Measurements from ENCODE around the gene VPS16.
A peak's percentile ranks its signal among the peaks of the same experiment; 100 is the strongest.

Gene VPS16

DNA sequence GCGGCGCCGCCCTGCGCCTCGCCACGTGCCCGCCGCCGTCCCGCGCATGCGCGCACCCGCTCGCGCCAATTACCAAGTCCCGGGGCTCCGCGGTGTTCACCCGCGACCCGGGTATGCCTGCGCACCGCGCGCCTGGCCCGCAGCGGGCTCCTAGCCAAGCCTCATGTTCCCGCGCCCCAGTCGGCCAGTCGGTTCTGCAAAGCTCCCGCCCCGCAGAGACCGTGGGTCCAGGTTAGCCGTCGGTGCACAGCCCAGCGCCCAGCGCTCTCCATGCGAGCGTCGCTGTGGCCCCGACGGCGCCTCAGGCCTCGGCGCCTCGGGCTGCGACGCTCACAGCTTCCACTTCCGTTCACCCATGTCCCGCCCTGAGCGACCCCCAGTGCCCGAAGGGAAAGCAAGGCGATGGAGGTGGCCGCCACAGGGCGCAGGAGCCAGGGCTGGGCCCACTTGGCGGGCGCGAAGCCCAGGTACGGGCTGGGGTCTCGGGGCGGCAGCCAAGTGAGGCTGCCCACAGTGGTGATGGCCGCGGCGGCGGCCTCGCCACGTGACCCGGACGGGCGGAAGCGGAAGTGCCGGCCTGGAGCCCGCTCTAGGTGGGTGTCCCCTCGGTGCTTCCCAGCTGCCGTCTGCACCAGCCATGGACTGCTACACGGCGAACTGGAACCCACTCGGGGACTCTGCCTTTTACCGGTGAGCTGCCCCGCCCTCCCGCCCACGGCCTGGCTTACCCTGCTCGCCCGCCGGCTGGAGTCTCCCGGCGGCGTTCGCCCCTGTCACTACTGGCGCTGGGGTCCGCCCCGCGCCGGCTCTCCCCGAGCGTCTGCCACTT lies at the start of gene VPS16, which contains the start of gene PCED1A:
VPS16 (plus strand) TSS at position 608 of the 829 bp plus-strand sequence; CDS start at position 638, 30 bp downstream.
PCED1A (minus strand) TSS at position 518 of the 829 bp plus-strand sequence. CDS start 743 bp downstream, outside the sequence.
- H3K27ac ChIP-seq = peak within 1 kb of the TSS; percentile 54
- no peak for DNase-seq (ENCODE audit: low read depth, low spot score)

DNA sequence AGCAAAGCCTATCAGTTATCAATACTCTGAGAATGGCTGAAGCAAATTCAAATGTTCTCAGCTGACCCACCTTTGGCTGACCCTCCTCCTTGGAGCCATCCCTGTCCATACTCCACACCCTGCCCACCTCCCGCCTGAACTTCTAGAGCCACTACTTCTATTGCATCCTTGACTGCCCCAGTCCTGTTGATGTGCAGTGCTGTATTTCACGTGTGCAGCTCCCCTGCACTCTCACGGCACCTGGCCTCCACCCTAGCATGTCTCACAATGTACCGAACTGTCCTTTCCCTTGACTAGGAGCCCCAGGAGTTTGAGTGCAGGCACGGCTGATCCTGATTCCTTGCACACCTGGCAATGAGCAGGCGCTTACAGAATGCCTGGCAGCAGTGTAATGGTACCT lies 47.1 kb upstream of the VPS16 start:
- DNase-seq (ENCODE audit: low read depth, low spot score) = no peak
- no peak overlapping the region for H3K27ac ChIP-seq

DNA sequence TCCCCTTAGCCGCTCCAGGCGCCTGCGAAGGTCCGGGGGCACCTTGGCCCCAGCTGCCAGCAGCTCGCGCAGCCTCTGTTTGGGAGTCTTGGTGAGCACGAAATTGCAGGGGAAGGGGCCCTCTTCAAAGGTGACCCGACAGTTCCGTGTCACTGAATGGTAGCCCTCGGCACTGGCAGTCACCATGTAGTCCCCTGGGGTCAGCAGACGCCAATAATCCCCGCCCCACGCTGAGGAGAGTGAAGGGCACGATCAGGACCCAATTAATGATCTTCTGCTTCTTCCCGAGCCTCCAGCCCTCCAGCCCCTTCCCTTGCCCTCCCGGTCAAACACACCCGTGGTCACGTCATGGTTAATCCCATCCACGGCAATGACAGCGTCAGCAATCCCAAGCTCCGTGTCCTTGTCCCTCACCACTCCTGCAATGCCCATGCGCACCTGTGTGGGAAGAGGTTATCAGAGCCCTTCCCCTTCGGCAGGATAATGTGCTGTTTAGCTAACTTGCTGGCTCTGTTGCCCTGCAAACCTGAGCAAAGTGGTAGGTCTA lies 46.3 kb upstream of the VPS16 start:
- no peak overlapping the region for H3K27ac ChIP-seq
- no peak for DNase-seq (ENCODE audit: low read depth, low spot score)

DNA sequence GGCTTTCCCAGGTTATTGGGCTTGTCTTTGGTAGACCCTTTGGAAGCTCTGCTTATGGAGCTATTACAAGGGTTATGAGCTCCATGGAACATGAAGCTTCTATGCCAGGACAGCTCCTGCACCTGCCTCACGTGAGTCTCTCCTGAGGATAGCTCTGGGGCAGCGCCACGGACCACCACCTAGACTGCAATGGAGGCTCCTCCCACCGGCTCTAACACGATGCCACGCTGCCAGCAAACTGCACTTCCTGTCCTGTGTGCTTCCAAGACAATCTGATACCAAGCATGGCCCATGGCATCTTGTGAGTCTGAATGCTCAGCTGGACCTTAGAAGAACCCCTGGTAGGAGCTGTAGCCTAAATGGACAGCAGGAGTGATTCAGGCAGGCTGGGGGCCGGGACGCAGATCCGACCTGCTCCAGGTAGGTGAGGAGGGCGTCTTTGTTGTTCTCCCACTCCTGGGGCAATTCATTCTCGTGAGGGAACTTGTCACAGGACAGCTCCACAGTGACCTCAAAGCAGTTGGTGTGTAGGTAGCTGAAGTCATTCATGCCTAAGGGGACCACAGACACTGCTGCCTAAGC lies 45.6 kb upstream of the VPS16 start:
- DNase-seq (ENCODE audit: low read depth, low spot score) = no peak
- no peak overlapping the region for H3K27ac ChIP-seq

DNA sequence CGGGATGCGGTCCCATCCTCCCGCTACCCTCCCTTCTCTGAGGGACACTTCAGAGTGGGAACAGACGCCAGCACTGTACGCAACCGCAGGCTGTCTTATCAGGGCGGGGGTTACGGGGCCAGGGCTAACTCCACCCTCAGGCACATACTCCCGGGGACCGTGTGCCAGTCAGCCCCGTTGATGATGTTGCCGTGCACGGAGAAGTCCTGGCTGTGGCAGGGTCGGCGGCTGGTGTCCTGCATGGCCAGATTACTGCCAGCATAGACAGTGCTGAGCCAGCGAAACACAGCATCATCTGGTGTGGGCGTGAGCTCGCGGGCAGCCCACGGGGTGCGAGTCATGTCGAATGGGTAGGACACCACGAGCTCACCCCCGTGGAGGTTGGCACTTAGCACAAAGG lies 45.1 kb upstream of the VPS16 start:
- no peak for DNase-seq (ENCODE audit: low read depth, low spot score)
- H3K27ac ChIP-seq = no peak overlapping the region

DNA sequence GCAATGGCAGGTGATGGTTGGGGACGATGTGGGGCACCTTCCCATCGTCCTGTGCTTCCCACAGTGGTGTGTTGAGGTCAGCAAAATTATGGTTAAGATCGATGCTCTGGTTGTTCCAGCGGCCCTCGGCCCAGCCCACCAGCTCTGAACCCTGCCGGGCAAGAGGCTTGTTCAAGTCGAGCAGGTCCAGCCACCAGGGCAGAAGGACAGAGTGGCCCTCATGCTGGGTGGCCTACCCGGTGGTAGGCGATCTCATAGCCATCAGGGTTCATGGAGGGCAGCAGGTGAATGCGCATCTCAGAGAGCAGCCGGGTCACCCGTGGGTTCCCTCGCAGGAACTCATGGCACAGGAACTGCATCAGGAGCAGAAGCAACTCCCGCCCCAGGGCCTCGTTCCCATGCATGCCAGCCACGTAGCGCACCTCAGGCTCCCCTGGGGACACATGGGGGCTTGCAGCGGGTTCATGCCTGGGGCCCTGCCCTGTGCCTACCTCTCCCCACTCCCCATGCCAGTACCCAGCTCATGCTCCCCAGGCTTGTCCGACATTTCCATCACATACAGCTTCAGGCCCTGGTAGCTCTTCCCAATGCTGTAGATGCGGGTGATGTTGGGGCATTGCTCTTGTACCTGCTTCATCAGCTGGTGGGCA lies 44.4 kb upstream of the VPS16 start:
- no peak for DNase-seq (ENCODE audit: low read depth, low spot score)
- H3K27ac ChIP-seq = no peak overlapping the region

DNA sequence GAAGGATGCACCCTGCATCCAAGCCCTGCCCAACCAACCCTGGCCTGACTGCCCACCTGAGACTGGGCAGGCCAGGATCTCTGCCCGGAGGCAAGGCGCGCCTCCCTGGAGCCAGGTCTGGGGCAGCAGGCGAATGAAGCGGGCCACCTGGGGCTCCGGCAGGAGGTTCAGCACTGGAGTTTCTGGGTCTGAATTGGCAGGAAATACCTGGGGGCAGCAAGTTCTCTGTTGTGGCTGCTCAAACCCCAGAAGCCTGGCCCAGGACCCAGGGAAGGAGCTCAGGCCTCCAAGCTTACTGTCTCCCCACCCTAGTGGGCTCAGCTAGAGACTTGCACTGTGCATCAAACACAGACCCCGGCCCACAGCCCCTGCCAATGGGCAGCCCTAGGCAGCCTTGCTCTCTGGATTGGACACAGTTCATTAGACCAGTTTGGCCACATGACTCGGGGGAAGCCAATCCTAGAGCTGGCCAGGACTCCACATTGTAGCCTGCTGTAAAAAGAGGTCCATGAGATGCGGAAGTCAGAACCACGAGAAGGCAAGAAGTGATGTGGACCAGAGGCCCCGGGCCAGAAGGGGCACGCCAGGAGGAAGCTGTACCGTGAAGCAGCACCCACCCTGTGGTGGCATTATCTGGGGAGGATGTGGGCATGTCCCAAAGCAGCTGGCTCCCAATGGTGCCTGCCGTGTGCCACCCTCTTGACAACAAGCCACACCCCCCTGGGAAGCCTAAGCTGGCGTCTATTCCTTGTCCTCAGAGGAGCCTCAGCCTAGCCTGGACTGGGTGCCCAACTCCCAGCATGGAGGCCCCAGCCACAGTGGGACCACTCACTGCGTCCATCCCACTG lies 43.2 kb upstream of the VPS16 start:
- H3K27ac ChIP-seq = no peak overlapping the region
- no peak for DNase-seq (ENCODE audit: low read depth, low spot score)

DNA sequence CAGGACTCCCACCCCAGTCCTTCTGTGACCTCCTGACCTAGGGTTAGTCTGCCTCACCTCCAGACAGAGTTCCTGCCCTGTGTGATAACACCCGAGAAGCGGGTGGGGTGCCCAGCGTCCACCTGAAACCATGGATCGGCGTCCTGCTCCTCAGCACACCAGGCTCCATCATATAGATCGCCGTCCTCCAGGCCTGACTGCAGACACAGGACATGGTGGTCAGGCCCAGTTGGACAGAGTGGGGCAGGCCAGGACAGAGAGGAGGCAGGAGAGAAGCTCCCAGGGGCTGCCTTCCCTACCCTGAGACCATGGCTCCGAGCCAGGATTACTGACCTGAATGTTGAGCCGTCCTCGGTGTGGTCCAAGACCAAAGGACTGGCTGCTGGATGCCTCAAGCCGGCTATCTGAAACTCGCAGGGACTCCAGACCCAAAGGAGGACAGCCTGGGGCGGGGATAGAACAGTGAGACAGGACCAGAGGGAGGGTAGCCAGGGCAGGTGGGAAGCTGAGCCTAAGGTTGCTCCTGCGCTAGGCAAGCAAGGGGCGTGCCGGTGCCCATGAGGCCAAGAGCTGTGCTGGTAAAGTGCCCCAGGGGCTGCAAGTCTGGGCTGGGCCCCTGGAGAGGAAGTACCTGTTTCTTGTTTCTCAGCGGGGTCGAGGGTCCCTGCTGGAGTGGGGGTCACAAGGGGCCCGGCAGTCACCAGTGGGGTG lies 42.3 kb upstream of the VPS16 start:
- no peak for DNase-seq (ENCODE audit: low read depth, low spot score)
- H3K27ac ChIP-seq = no peak overlapping the region

DNA sequence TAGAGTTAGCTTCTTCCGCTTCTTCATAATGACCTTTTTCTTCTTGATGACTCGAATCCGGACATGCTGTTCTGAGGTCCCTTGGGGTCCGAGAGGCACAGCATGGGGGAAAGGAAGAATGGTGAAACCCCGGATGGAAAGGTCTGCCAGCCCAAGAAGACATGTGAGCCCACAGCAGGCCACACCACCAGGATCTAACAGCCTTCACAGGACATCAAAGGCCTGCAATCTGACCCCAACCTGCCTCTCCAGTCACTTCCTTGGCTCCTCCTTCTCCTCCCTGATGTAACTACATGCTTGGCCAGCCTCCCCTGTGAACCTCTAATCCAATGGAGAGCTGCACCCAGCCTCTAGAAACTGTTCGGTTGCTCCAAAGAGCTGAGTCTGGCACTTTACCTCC lies 41.7 kb upstream of the VPS16 start:
- H3K27ac ChIP-seq = no peak overlapping the region
- no peak for DNase-seq (ENCODE audit: low read depth, low spot score)

DNA sequence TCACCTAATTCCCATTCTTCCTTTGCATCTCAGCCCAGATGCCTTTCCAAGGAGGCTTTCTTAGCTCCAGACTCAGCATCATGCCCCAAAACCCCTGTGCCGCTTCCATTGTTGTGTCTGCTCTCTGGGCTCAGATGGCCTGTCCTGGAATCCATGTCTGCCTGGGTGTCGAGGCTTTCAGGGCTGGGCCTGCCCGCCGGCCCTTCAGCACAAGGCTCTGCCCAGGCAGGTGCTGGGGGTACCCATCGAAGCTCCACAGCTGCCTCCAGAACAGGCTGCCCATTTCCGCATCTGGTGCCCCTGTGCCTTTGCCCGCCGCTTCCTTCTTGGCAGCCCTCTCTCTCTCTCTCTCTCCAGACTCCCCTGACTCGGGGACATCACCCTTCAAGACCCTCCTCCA lies 41.3 kb upstream of the VPS16 start:
- H3K27ac ChIP-seq = no peak overlapping the region
- DNase-seq (ENCODE audit: low read depth, low spot score) = no peak

DNA sequence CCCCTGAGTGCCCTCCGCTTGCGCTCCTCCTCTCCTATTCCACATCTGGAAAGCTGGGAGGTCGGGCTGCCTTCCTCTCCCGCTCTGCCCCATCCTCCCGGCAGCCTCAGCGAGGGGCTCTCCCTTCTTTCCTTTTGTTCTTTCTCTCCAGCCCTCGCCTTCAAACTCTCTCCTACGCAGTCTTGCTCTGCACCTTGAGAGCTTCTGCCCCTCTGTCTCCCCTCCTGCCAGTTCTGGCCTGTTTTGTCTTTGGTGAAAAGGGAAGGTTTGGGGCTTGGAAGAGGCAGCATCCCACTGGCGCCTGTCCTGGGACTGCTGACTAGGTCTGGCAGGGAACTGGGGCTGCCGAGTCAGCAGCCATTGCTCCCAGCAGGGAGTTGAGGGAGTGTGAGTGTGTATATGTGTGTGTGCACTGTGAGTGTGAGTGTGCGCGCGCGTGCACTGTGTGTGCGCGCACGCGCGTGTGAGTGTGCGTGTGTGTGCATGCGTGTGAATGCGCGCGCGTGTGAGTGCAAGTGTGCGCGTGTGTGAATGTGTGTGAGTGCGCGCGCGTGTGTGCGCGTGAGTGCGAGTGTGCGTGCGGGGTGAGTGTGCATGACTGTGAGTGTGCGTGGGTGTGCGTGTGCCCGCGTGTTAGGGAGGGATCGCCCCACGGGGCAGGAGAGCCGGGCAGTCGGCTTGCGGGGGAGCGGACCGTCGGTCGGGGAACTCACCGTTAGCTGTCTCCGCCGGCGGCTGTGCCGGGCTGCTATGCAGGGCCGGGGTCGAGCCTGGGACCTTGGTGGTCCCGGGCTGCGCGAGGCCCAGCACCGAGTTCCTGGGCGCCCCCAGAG lies 40.6 kb upstream of the VPS16 start:
- no peak for DNase-seq (ENCODE audit: low read depth, low spot score)
- H3K27ac ChIP-seq = no peak overlapping the region

DNA sequence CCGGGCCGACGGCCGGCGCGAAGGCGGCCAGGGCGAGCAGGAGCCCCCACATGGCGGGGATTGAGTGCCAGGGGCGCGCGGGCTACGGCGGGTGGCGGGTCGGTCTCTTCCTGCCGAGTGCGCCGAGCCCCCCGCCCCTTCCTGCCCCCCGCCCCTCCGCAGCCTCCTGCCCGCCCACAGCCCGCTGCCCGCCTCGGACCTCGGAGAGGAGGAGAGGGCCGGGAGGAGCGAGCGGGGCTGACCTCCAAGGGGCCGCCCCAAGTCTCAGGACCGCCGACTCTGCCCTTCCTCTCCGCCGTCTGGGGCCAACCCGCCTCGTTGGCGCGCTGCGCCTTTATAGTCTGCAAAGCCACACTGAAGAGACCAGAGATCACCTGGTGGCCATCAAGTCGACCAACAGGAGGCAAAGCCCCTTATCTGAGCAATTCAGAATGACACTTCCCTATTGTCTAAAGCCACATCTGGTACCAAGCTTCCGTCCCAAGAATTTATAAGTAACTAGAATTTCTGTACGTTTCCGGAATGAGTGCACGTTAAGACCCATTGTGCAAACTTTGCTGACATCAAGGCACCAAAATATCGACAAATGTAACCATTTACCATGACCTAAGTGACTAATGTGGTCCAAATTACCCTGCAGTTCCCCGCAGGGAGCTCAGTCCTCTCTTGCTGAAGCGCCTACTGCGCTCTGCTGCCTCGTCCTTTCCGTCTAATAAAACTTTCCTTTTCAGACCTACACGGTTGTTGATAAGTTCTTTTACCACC lies 39.8 kb upstream of the VPS16 start, which contains the start of gene CPXM1:
CPXM1 (minus strand) TSS at position 107 of the 765 bp plus-strand sequence; CDS start at position 52, 55 bp downstream.
- no peak within 1 kb of the TSS for H3K27ac ChIP-seq
- DNase-seq (ENCODE audit: low read depth, low spot score) = no peak

DNA sequence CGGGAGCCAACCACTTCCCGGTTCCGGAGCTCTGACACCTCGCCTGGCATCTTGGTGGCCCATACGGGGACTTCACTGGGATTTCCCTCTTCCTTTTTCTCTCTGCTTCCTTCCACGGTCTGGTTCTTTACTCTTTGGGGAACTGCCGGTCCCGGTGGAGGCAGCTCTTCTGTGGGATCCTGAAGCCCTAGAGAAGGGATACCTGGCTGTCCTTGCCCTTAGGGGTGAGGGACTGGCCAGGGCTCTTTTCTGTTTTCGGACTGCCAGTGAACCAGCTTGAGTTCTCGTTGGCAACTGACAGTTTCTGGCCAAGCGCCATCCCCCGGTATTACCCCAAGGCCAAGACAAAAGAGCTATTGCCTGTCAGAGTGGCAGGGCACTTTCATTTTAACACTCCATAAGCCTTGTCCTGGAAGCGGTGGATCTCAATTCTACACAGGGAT lies 39.2 kb upstream of the VPS16 start:
- no peak for DNase-seq (ENCODE audit: low read depth, low spot score)
- H3K27ac ChIP-seq = no peak overlapping the region

DNA sequence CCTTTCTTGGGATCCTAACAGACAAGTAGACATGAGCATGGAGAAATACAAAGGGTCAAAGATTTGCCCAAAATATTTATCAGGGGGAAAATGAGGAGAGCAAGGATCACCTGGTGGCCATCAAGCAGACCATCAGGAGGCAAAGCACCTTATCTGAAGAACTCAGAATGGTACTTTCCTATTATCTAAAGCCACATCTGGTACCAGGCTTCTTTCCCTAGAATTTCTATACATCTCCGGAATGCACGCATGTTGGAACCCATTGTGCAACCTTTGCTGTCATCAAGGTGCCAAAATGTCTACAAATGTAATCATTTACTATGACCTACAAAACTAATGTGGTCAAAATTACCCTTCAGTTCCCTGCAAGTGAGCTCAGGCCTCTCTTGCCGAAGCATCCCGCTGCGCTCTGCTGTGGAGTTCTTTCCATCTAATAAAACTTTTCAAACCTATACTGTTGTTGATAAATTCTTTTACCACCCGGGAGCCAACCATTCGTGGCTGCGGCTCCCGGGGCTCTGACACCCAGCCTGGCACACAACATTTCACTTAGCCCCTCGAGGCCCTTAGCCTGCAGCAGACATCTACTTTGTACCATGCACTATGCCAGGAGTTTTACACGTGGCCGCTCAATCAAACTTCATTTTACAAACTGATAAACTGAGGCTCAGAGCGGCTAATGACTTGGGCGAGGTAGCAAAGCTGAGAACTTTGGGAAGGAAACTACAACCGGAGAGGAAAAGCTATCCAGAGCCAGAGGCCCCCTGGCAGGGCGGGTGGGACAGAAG lies 36.3 kb upstream of the VPS16 start:
- H3K27ac ChIP-seq = no peak overlapping the region
- DNase-seq (ENCODE audit: low read depth, low spot score) = no peak

DNA sequence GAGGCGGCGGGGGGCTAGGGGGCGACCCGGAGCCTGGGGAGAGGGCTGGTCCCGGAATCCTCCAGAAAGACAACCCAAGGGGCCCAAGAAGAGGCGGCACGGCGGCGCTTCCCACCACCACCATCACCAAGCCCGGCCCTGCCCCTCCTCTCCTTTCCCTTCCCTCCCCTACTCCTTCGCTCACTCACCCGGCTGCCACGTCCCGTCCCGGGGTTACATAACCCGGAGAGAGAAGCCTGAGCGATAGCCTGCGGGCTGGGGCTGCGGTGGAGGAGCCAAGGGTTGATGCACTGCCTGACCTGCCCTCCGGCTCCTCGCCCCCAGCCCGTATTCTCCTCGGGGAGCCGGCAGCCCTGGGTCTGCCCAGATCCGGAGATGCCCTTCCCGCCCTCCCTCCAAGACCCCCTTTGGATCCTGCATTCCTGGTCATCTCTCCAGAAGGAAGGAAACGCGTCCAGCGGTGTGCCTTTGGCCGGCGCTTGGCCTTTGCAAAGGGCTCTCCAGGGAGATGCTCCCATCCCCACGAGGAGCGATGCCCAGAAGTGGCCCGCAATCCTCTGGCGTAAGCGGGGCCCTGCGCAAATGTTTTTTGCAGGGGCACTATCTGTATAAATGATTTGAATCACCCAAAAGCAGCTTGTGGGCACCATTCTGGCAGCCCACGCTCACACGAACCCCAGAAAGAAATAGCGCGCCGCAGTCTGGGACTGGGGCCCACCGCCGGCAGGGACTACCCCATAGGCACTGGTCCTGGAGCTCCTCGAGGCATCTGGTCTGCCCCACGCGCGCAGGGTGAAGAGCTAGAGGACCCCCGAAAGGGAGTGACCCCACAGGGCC lies 35.5 kb upstream of the VPS16 start:
- DNase-seq (ENCODE audit: low read depth, low spot score) = no peak
- no peak overlapping the region for H3K27ac ChIP-seq

DNA sequence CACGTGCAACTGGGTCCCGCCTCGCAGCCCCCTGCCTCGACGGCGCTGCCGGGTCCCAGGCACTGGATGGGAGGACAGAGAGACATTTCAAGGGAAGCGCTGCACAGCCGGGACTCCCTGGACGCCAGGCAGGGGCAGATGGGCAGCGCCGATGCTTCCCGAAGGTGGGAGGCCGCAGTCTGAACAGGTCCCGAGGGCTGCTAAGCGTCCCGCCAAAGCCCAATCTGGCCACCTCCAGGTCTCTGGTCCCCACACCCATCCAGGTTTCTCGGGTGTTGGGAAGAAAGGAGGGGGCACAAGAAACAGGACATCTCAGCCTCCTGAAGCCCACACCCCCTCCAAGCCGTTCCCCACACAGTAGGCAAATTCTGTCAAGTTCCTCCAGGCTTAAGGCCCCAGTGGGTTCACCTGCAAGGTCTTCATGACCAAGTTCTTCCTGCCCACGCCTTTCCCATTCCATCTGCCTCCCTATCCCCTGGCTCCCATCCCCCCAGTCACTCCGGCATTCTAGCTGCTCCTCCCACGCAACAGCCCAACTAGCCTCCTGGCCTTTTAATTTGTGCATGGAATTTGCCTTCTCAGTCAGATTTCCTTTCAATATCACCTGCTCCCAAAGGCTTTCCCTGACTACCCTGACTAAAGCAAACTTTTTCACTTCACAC lies 34.7 kb upstream of the VPS16 start:
- no peak for DNase-seq (ENCODE audit: low read depth, low spot score)
- H3K27ac ChIP-seq = no peak overlapping the region

Measured in epithelial cell of prostate (primary cell).